K562 (cell line): ENCODE measurements around the gene ZNF512B. TPM values are rescaled to one million over a fixed set of nuclear protein-coding genes. Genes with fewer than 3 reads are reported as not detected.

ENCODE experiments used
- ARHGAP35 ChIP-seq: fragments of 450-650 bp; IDR thresholded peaks from 2 replicates; pipeline ENCODE4 v1.6.1; 2018; ENCODE audit not compliant: partially characterized antibody
- ATF7 ChIP-seq: fragments of 450-650 bp; IDR thresholded peaks from 2 replicates; pipeline ENCODE4 v1.7.1; 2014; ENCODE audit warnings: mild to moderate bottlenecking, moderate library complexity
- EGR1 ChIP-seq: fragments of 450-650 bp; conservative IDR thresholded peaks from 2 replicates; pipeline ENCODE4 v1.6.1; 2017; ENCODE audit warnings: mild to moderate bottlenecking
- ETS1 ChIP-seq: conservative IDR thresholded peaks from 2 replicates; pipeline ENCODE4 v1.6.1; 2011; ENCODE audit warnings: low read depth, mild to moderate bottlenecking, low read length; ENCODE audit not compliant: control insufficient read depth
- GABPA ChIP-seq: fragments of 200-800 bp; sonication (Bioruptor generic); conservative IDR thresholded peaks from 2 replicates; pipeline ENCODE4 v1.6.1; 2016; ENCODE audit warnings: low read depth, missing genetic modification characterization, missing compliant biosample characterization
- GTF2F1 ChIP-seq: IDR thresholded peaks from 2 replicates; pipeline ENCODE4 v1.6.1; 2011; ENCODE audit warnings: low read depth, low read length, improper control_type of control experiment
- HDGF ChIP-seq: fragments of 450-650 bp; IDR thresholded peaks from 2 replicates; pipeline ENCODE4 v1.6.1; 2016
- MAZ ChIP-seq, 2 experiments: fragments of 450-650 bp in 1 of 2; sonication (generic) in 1 of 2; formaldehyde crosslinking; IDR thresholded peaks in 1 of 2; conservative IDR thresholded peaks in 1 of 2; 2 replicates each; pipeline versions ENCODE4 v1.4.0 to v1.5.0; 2020; ENCODE audit warnings: mild to moderate bottlenecking in 1 of 2, missing genetic modification reagents in 1 of 2
- NR4A1 ChIP-seq, 2 experiments: fragments of 250-450 bp in 1 of 2; fragments of 450-650 bp in 1 of 2; sonication (Bioruptor Pico) in 1 of 2; IDR thresholded peaks; 2 replicates each; pipeline versions ENCODE4 v1.4.0 to v1.6.1; 2016 to 2020; ENCODE audit warnings: mild to moderate bottlenecking in 2 of 2, missing compliant biosample characterization in 1 of 2, missing genetic modification characterization in 1 of 2, moderate library complexity in 1 of 2
- POLR2AphosphoS2 ChIP-seq: IDR thresholded peaks from 2 replicates; pipeline ENCODE4 v1.6.1; 2012; ENCODE audit warnings: low read length, improper control_type of control experiment
- POLR2G ChIP-seq: fragments of 200-400 bp; formaldehyde crosslinking; IDR thresholded peaks from 2 replicates; pipeline ENCODE4 v1.6.1; 2017; ENCODE audit warnings: low read depth, mild to moderate bottlenecking, antibody characterized with exemption, low read length, moderate library complexity
- SIN3A ChIP-seq, 2 experiments: fragments of 150-350 bp in 1 of 2; IDR thresholded peaks; 2 replicates each; pipeline ENCODE4 v1.6.1; 2011 to 2016; ENCODE audit warnings: borderline replicate concordance in 2 of 2, low read depth in 2 of 2, low read length in 2 of 2, mild to moderate bottlenecking in 2 of 2, moderate library complexity in 2 of 2; ENCODE audit not compliant: control insufficient read depth in 1 of 2
- SP1 ChIP-seq: sonication (generic); formaldehyde crosslinking; IDR thresholded peaks from 2 replicates; pipeline ENCODE4 v1.8.1; 2022; ENCODE audit warnings: mild to moderate bottlenecking, missing genetic modification reagents
- SUPT5H ChIP-seq: fragments of 450-650 bp; IDR thresholded peaks from 2 replicates; pipeline ENCODE4 v1.6.1; 2016
- ZSCAN32 ChIP-seq: fragments of 450-650 bp; formaldehyde crosslinking; IDR thresholded peaks from 2 replicates; pipeline ENCODE4 v1.4.0; 2020; ENCODE audit warnings: mild to moderate bottlenecking, moderate library complexity
- polyA plus RNA-seq, 8 experiments: library from polyadenylated mRNA; depleted of rRNA in 4 of 8; stranded (reverse) in 5 of 8; unstranded in 3 of 8; fragments of >200 nt; fragmentation: Nextera tagmentation in 2 of 8; fragmentation: Illumina TruSeq in 1 of 8; extraction: Ambion mirVana in 2 of 8; extraction: Trizol in 1 of 8; gene quantifications; 2 replicates each; pipeline versions ENCODE4 v1.2.1 to v1.2.3, GENCODE V29; 2011 to 2014; ENCODE audit warnings: inconsistent platforms in 1 of 8, missing spikeins in 1 of 8
- total RNA-seq, 7 experiments: library from RNA; depleted of rRNA in 6 of 7; stranded (reverse); fragments of >200 nt in 6 of 7; fragmentation: Illumina TruSeq in 2 of 7; extraction: Trizol in 2 of 7; gene quantifications; 2 replicates each; pipeline versions ENCODE4 v1.2.1 to v1.2.3, GENCODE V29; 2011 to 2021; ENCODE audit warnings: low replicate concordance in 1 of 7
- TF ChIP-seq, protein P1 (sequence below): fragments of 200-800 bp; sonication (Bioruptor generic); IDR thresholded peaks from 2 replicates; pipeline ENCODE4 v1.6.1; 2017; ENCODE audit warnings: missing genetic modification characterization, missing compliant biosample characterization
- TF ChIP-seq, protein P2 (sequence below): sonication (generic); formaldehyde crosslinking; IDR thresholded peaks from 2 replicates; pipeline ENCODE4 v1.8.1; 2023; ENCODE audit warnings: mild to moderate bottlenecking, missing genetic modification reagents
- TF ChIP-seq, protein P3 (sequence below): fragments of 250-450 bp; sonication (Bioruptor Pico); IDR thresholded peaks from 2 replicates; pipeline ENCODE4 v1.5.0; 2022; ENCODE audit warnings: mild to moderate bottlenecking

ZNF512B gene
- total and polyA plus RNA-seq, 9 of the 15 experiments (the other 6 are each of a cell fraction or from before 2014, with no cell fraction given), result 0.01 to 27.8 (median 8.2) TPM

- TF ChIP-seq, protein P1, sequence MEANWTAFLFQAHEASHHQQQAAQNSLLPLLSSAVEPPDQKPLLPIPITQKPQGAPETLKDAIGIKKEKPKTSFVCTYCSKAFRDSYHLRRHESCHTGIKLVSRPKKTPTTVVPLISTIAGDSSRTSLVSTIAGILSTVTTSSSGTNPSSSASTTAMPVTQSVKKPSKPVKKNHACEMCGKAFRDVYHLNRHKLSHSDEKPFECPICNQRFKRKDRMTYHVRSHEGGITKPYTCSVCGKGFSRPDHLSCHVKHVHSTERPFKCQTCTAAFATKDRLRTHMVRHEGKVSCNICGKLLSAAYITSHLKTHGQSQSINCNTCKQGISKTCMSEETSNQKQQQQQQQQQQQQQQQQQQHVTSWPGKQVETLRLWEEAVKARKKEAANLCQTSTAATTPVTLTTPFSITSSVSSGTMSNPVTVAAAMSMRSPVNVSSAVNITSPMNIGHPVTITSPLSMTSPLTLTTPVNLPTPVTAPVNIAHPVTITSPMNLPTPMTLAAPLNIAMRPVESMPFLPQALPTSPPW, result peak; percentile 70
- TF ChIP-seq MAZ (CRISPR knock-in tag; conservative IDR thresholded peaks at IDR 0.05 in 1 of 2, IDR thresholded peaks at IDR 0.05 in 1 of 2) (0 out of 4 replicates have a peak, but pooled peaks of 1 of the 2 experiments have one; percentile 14), ZSCAN32 (CRISPR knock-in tag) (no peak), SP1 (CRISPR knock-in tag) (peak; percentile 89), EGR1 (0 out of 2 replicates have a peak, but pooled peaks have one; percentile 10), SUPT5H (peak; percentile 43), GABPA (tag) (peak; percentile 89), ETS1 (0 out of 2 replicates have a peak, but pooled peaks have one; percentile 23), POLR2G (peak; percentile 51), HDGF (peak; percentile 73; the same call in 1 of the 2 replicates), SIN3A (IDR thresholded peaks at IDR 0.05; ENCODE audit: borderline replicate concordance in 2 of 2, control insufficient read depth in 1 of 2, low read depth in 2 of 2, low read length in 2 of 2) (peak in 1 of 2 experiments; percentile 57; a peak in 2 of 4 replicates), NR4A1 (CRISPR knock-in tag; IDR thresholded peaks at IDR 0.05) (no peak), NR4A1 (tag; IDR thresholded peaks at IDR 0.05) (no peak), POLR2AphosphoS2 (peak; percentile 90), ARHGAP35 (no peak), GTF2F1 (no peak), ATF7 (no peak)
- TF ChIP-seq, protein P2, sequence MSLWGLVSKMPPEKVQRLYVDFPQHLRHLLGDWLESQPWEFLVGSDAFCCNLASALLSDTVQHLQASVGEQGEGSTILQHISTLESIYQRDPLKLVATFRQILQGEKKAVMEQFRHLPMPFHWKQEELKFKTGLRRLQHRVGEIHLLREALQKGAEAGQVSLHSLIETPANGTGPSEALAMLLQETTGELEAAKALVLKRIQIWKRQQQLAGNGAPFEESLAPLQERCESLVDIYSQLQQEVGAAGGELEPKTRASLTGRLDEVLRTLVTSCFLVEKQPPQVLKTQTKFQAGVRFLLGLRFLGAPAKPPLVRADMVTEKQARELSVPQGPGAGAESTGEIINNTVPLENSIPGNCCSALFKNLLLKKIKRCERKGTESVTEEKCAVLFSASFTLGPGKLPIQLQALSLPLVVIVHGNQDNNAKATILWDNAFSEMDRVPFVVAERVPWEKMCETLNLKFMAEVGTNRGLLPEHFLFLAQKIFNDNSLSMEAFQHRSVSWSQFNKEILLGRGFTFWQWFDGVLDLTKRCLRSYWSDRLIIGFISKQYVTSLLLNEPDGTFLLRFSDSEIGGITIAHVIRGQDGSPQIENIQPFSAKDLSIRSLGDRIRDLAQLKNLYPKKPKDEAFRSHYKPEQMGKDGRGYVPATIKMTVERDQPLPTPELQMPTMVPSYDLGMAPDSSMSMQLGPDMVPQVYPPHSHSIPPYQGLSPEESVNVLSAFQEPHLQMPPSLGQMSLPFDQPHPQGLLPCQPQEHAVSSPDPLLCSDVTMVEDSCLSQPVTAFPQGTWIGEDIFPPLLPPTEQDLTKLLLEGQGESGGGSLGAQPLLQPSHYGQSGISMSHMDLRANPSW (CRISPR knock-in tag), result no peak
- TF ChIP-seq, protein P3, sequence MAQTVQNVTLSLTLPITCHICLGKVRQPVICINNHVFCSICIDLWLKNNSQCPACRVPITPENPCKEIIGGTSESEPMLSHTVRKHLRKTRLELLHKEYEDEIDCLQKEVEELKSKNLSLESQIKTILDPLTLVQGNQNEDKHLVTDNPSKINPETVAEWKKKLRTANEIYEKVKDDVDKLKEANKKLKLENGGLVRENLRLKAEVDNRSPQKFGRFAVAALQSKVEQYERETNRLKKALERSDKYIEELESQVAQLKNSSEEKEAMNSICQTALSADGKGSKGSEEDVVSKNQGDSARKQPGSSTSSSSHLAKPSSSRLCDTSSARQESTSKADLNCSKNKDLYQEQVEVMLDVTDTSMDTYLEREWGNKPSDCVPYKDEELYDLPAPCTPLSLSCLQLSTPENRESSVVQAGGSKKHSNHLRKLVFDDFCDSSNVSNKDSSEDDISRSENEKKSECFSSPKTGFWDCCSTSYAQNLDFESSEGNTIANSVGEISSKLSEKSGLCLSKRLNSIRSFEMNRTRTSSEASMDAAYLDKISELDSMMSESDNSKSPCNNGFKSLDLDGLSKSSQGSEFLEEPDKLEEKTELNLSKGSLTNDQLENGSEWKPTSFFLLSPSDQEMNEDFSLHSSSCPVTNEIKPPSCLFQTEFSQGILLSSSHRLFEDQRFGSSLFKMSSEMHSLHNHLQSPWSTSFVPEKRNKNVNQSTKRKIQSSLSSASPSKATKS (CRISPR knock-in tag), result no peak
Observed at GRCh38 chr20:63942250-63942951, 27.3 kb downstream of the ZNF512B start (continued).
